Neural crest cell (in vitro differentiated cells): Measurements from ENCODE around the gene SUSD4. TPM values are rescaled to one million over a fixed set of nuclear protein-coding genes. Genes with fewer than 3 reads are reported as not detected.

Experiments used
- DNase-seq: peaks from one replicate; pipeline ENCODE4 v3.0.0; 2021; ENCODE audit warnings: low read depth, mixed read lengths, low spot score
- H3K27ac Mint-ChIP-seq: one replicate; pipeline ENCODE4 v1.8.0; 2021; ENCODE audit warnings: mild to moderate bottlenecking, mixed read lengths; ENCODE audit not compliant: unreplicated experiment
- H3K27me3 Mint-ChIP-seq: 2 replicates; pipeline ENCODE4 v1.8.0; 2021; ENCODE audit warnings: low read depth, mild to moderate bottlenecking, mixed read lengths
- H3K36me3 Mint-ChIP-seq: 2 replicates; pipeline ENCODE4 v1.8.0; 2021; ENCODE audit warnings: low read depth, mild to moderate bottlenecking, mixed read lengths
- H3K4me1 Mint-ChIP-seq: 2 replicates; pipeline ENCODE4 v1.8.0; 2021; ENCODE audit warnings: mixed read lengths
- H3K4me3 Mint-ChIP-seq: one replicate; pipeline ENCODE4 v1.8.0; 2021; ENCODE audit warnings: mild to moderate bottlenecking, mixed read lengths
- H3K9me3 Mint-ChIP-seq: 2 replicates; pipeline ENCODE4 v1.8.0; 2021; ENCODE audit warnings: mixed read lengths
- CTCF ChIP-seq: fragments of 200-600 bp; sonication (generic); conservative IDR thresholded peaks from 2 replicates; pipeline ENCODE4 v1.5.0; 2021; ENCODE audit warnings: antibody characterized with exemption, mild to moderate bottlenecking
- total RNA-seq: library from RNA; stranded (reverse); gene quantifications from 2 replicates; pipeline ENCODE4 v1.2.1, GENCODE V29; 2021

SUSD4 gene
- total RNA-seq, 1 donor from 2014 or later: 0.56 TPM

- H3K4me3 Mint-ChIP-seq: no peak overlapping the region
- TF ChIP-seq CTCF: no peak
- DNase-seq: no peak
- peaks cover 38% of the 10 kb centered on the region for H3K27me3 Mint-ChIP-seq
- H3K4me1 Mint-ChIP-seq: no peaks in the 10 kb centered on the region
- H3K9me3 Mint-ChIP-seq: peaks cover 12% of the 10 kb centered on the region
- no peaks in the 10 kb centered on the region for H3K36me3 Mint-ChIP-seq
- H3K27ac Mint-ChIP-seq: no peak overlapping the region
Measured at GRCh38 chr1:223374064-223374610, 10.2 kb upstream of the SUSD4 start.

- peaks cover 77% of the 10 kb centered on the region for H3K27me3 Mint-ChIP-seq
Measured at GRCh38 chr1:223364685-223365382, 858 bp upstream of the SUSD4 start.

GRCh38 chr1:223363057-223363855, 720 bp downstream of the SUSD4 start:
- H3K4me1 Mint-ChIP-seq: peaks cover 12% of the 10 kb centered on the region
- H3K27me3 Mint-ChIP-seq: peaks cover 82% of the 10 kb centered on the region
- peak; percentile 18 for DNase-seq
- peak overlapping the region; percentile 89 for H3K4me3 Mint-ChIP-seq
- TF ChIP-seq CTCF: no peak
- no peaks in the 10 kb centered on the region for H3K9me3 Mint-ChIP-seq
- H3K27ac Mint-ChIP-seq: no peak overlapping the region
- H3K36me3 Mint-ChIP-seq: no peaks in the 10 kb centered on the region

More at GRCh38 chr1:223364685-223365382, 858 bp upstream of the SUSD4 start:
- H3K4me3 Mint-ChIP-seq: peak overlapping the region; percentile 75
- no peaks in the 10 kb centered on the region for H3K36me3 Mint-ChIP-seq
- no peak for DNase-seq
- H3K4me1 Mint-ChIP-seq: peaks cover 12% of the 10 kb centered on the region
- H3K27ac Mint-ChIP-seq: no peak overlapping the region
- H3K9me3 Mint-ChIP-seq: no peaks in the 10 kb centered on the region
- TF ChIP-seq CTCF: no peak

GRCh38 chr1:223358826-223359225, 5.2 kb downstream of the SUSD4 start:
- Mint-ChIP-seq H3K9me3 (no peaks in the 10 kb centered on the region), H3K27ac (no peak overlapping the region), H3K27me3 (peaks cover 87% of the 10 kb centered on the region), H3K36me3 (no peaks in the 10 kb centered on the region), H3K4me1 (peaks cover 15% of the 10 kb centered on the region), H3K4me3 (no peak overlapping the region)
- TF ChIP-seq CTCF: no peak
- DNase-seq: no peak

GRCh38 chr1:223355699-223356098, 8.3 kb downstream of the SUSD4 start:
- Mint-ChIP-seq H3K4me3 (no peak overlapping the region), H3K4me1 (peaks cover 3% of the 10 kb centered on the region), H3K9me3 (no peaks in the 10 kb centered on the region), H3K27me3 (peaks cover 73% of the 10 kb centered on the region), H3K27ac (no peak overlapping the region), H3K36me3 (no peaks in the 10 kb centered on the region)
- DNase-seq: no peak
- no peak for TF ChIP-seq CTCF
